Activated naive CD4-positive, alpha-beta T cell (primary cell): Measurements from ENCODE around the gene TEP1.
"Not testable (repeated sequence)": the region's sequence is repeated elsewhere in the genome, so short reads cannot be mapped to it uniquely, and the experiment has no call there.

Source experiments
- DNase-seq, 4 experiments: peaks; one replicate each; lab custom pipeline; 2025; lab: John Stamatoyannopoulos, UW

TEP1 gene

GRCh38 chr14:20341032-20341431 is 72.3 kb downstream of the TEP1 start:
- not testable (repeated sequence) for DNase-seq

DNA sequence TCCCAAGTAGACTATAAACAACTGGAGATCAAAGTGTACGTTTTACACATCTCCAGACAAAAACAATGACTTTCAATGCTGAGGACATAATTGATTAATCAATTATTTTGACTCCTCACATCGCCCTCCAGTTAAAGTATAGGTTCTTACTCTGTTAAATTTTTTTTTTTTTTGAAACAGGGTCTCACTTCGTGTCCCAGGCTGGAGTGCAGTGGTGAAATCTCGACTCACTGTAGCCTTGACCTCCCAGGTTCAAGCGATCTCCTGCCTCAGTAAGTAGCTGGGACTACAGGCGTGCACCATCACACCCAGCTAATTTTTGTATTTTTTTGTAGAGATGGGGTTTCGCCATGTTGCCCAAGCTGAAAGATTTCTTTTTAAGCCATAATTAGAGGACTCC is 79.3 kb downstream of the TEP1 start:
- no peak for DNase-seq

- DNase-seq: no peak
These were observed 79.8 kb downstream of the TEP1 start for GRCh38 chr14:20333494-20333841.

DNA sequence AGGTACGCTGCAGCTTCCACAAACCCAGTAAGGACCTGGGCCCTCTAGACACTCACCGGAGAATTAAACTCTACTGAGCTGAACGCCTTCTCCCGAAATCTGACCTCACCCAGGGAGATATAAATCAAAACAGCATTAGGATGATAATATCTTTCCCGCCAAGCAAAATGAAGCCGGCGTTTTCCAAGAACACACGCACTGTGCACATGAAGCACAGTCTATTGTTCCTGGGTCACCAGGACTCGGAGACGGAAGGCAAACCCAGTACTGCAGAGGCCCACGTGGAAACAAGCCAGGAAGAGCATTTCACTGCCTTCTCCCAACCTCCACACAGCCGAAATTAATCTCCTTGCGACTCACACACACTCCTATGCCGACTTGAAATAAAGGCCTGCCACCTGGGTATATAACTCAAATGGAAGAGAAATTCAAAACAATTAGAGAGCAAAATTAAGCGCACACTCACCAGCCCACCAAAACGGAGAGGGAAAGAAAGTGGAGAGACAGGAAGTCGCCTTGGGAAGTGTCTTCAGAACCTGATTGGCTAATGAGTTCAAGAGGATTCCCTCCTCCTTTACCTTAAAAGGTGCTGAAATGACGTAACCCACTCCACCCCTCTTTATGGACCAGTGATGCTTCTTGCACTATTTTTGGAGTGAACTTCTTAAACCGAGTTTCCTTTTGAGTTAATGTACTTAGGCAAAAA is 80.4 kb downstream of the TEP1 start, which contains the start of gene CCNB1IP1:
Gene CCNB1IP1, minus strand, starts transcription at position 492 of the 706 bp plus-strand sequence. CDS start 16,756 bp downstream, outside the sequence.
- DNase-seq: no peak

- no peak for DNase-seq
These were observed 80.9 kb downstream of the TEP1 start for GRCh38 chr14:20332431-20332787.

DNA sequence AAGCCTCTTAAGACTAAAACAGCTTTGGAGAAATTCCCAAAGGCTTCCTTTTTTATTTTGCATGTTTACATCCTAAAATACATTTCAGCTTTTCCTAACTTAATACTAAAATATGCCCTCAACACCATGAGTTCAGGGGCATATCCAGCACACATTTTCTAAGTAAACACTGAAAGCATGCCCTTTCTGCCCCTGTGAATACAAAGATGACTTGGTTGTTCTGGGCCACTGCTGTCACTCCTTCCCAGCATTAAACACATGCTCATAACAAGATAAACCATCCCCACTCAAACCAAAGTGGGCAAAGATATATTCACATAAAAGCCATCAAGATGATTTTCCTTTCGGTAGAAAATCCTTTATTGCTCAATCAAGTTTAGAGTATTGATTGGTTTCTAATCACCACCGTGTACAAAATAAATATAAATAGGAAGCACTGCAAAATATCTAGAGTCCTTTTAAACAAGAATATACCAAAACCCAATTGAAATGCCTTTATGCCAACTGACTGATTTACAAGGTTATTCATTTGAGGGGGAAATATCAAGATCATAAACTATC is 82.2 kb downstream of the TEP1 start:
- no peak for DNase-seq

- DNase-seq: no peak
These were observed 83.9 kb downstream of the TEP1 start for GRCh38 chr14:20329355-20329754.

- DNase-seq: no peak
These were observed 84.6 kb downstream of the TEP1 start for GRCh38 chr14:20328705-20329104.

DNA sequence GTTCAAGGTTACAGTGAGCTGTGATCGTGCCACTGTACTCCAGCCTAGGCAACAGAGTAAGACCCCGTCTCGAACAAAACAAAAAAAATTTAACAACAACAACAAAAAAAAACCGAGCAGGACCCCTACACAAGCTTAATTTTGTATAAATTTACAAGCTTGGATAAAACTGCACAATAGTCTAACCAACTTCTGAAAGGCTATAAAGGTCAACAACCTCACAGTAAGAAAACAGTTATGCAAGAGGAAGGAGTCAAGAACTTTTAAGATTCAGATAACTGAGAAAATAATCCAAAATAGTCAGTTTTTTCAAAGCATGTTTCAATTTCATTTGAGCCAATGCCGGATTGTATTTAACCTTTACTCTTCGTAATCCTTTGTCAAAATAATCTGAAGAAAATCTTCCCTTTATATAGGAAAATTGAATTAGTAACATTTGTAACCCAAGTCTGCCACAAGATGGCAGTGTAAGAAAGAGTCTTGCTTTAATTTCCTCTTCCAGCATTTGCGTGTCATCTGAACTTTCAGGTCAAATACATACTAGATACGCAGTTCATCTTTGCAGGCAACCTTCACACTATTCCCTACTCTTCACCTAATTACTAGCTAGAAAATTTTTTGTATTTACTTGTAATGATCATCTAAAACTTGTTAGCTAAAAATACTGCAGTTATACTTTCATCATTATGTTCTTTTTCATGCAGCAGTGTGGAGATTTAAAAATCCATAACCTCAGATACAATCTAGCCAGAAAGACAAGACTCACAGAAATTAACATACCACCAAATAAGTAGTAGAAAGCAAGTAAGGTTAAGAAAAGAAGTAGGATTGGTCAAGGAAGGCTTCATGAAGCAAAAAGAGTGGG is 86.1 kb downstream of the TEP1 start:
- DNase-seq: no peak

GRCh38 chr14:20317720-20318119 is 95.6 kb downstream of the TEP1 start:
- no peak for DNase-seq
